Left forelimb (tissue), 1 donor: ENCODE data around the gene PDCD1LG2.
"Not testable (repeated sequence)": the region's sequence is repeated elsewhere in the genome, so short reads cannot be mapped to it uniquely, and the experiment has no call there.

ENCODE experiments used
- DNase-seq: peaks from one replicate; pipeline ENCODE4 v3.0.0-alpha.2; 2018; ENCODE audit warnings: low spot score

Gene PDCD1LG2

GRCh38 chr9:5566054-5566618, 55.8 kb downstream of the PDCD1LG2 start:
- no peak for DNase-seq

DNA sequence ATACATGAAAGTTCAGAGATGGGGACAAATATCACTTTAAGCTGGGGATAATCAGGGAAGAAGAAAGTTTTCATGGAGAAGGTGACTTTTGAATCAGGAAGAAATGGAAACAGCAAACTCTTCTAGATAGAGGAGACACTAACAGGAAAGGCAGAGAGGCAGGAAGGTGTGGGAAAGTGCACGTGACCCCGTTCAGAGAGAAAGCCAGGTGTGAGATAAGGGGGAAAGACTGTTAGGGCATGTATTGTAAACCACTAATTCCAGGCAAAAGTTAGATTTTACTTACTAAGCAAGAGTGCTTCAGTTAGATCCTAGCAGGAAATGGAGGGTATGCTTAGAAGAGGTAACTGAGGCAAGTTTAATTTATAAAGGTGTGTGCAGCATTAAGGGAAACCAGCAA, 58.5 kb downstream of the PDCD1LG2 start:
- no peak for DNase-seq

DNA sequence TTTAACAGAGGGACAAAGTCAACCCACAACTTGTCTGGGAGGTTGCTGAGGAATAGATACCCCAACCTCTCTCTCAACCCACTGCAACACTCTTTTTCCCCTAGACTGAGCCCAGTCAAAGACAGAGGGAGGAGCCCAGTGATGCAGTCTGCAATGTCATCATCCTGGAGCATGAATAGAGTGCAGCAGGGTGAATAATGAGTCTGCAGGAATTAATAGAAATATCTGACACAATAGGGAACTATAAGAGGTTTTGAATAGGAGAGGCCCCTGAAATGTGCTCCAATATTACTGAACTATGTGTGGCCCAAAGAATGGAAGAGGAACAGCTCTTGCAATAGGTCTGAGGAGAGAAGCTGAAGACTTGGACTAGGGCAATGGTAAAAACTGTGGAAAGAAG, 59.1 kb downstream of the PDCD1LG2 start:
- no peak for DNase-seq

DNA sequence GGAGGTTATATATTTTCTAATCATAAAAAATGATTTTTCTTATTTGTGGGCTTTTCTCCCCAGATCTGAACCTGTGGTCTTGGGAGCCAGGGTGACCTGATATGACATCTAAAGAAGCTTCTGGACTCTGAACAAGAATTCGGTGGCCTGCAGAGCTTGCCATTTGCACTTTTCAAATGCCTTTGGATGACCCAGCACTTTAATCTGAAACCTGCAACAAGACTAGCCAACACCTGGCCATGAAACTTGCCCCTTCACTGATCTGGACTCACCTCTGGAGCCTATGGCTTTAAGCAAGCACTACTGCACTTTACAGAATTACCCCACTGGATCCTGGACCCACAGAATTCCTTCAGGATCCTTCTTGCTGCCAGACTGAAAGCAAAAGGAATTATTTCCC, 59.6 kb downstream of the PDCD1LG2 start:
- no peak for DNase-seq

- DNase-seq, result no peak
These were observed 61.4 kb downstream of the PDCD1LG2 start for GRCh38 chr9:5571629-5572232.

- no peak for DNase-seq
These were observed 63.8 kb downstream of the PDCD1LG2 start for GRCh38 chr9:5574097-5574496.

DNA sequence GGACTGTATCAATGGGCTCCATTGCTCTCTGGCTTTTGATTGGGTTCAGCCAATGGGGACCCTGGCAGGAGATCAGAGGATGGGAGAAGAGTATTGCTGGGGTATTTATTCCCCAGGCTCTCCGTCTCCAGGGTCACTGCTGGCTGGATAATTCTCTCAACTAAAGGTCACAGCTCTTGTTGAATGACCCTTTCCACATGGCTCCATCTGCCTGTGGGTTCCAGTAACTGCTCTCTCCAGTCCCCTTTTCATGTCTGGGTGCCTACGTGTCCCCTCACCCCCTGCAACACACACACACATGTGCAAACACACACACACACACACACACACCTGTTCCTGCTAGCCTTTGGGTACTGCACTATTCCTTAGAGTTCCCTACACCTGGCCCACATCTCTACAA, 64.7 kb downstream of the PDCD1LG2 start:
- no peak for DNase-seq

DNA sequence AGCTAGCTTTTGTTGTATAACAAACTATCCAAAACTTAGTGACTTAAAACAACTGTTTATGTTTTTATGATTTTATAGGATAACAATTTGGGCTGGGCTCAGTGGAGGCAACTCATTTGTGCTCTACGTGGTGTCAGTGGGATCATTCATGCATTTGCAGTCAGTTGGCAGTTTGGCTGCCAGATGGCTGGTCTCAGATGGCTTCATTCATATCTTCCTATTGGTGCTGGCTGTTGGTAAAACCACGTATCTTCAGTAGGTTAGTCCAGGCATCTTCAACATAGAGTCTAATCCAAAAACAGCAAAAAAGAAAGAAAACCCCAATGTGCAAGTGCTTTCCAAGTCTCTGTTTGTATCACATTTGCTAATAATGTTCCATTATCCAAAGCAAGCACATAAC, 66.9 kb downstream of the PDCD1LG2 start:
- no peak for DNase-seq

GRCh38 chr9:5578018-5578697, 67.8 kb downstream of the PDCD1LG2 start:
- no peak for DNase-seq

DNA sequence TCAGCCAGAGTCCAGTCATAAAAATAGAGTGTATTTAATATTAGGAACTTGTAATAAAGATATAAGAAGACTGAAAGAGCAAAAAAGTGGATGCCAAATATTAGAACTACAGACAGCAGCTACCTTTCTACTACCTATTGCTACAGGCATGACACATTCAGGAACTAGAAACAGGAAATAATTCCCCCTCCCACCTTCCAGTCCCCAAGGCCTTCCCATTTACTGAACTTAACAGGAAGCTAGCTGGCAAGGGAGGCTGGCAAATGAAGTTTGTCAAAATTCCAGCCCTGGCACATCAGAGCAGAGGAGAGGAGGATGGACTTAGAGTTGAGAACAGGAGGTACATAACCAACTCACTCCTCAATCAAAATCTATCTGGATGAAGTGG, 68.4 kb downstream of the PDCD1LG2 start:
- no peak for DNase-seq

DNA sequence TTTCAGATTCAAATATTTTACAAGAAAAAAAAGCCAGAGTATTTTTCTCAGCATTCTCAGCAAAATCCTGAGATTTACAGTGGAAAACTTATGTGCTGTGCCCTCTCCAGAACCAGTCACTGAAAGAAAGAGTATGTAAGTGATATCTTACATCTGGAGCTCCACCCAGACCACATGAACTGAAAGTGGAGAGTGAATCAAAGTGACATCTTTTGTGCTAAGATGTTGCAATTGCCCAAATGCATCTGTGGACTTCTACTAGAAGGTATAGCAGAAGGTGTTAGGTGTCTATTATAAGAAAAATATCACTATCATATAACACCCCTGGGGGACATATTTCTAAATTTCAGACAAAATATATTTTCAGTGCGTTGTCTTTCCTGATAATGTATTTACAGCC, 69.5 kb downstream of the PDCD1LG2 start:
- no peak for DNase-seq

- no peak for DNase-seq
These were observed 70.3 kb downstream of the PDCD1LG2 start for GRCh38 chr9:5580650-5581049.

DNA sequence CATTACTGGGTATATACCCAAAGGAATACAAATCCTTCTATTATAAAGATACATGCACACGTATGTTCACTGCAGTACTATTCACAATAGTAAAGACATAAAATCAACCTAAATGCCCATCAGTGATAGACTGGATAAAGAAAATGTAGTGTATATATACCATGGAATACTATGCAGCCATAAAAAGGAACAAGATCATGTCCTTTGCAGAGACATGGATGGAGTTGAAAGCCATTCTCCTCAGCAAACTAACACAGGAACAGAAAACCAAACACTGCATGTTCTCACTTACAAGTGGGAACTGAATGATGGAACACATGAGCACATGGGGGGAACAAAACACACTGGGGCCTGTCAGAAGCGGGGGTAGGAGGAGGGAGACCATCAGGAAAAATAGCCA, 71.4 kb downstream of the PDCD1LG2 start:
- DNase-seq, result not testable (repeated sequence)

DNA sequence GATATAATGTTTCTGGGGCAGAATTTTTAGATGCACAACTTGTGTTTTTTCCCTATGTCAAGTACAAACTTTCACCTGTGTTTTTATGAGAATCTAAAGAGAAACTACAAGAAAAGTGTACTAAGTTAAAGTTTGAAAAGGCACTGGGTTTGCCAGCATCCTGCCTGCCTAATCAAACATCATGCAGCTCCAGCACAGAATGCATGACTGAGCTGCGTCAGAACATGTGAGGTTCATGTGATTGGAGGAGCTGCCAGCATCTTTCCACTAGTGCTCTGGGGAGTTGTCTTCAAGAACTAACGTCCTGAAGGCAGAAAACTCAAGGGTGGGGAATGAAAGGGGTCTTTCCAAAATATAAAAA, 72.5 kb downstream of the PDCD1LG2 start:
- DNase-seq, result no peak

GRCh38 chr9:5586391-5586802, 76.1 kb downstream of the PDCD1LG2 start:
- DNase-seq, result no peak

DNA sequence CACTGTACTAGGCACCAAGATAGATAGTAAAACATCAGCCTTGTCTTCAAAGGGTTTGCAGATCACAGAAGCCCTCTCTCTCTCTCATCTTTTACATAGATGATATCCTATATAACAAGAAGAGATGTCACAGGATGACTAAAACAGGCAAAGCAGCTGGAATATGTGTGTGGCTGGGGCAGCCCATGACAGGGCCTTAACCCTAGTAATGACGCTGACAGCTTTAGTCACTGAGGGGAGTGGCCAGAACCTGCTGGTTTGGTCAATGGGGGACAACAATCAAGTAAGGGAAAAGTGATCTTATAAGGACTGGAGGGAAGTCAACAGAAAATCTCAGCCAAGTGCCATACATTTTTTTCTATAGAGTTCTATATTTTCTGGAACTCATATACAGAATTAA, 76.7 kb downstream of the PDCD1LG2 start:
- no peak for DNase-seq

GRCh38 chr9:5592231-5592630, 81.9 kb downstream of the PDCD1LG2 start:
- no peak for DNase-seq

- no peak for DNase-seq
These were observed 82.6 kb downstream of the PDCD1LG2 start for GRCh38 chr9:5592904-5593303.

- DNase-seq, result no peak
These were observed 83.6 kb downstream of the PDCD1LG2 start for GRCh38 chr9:5593904-5594303.

DNA sequence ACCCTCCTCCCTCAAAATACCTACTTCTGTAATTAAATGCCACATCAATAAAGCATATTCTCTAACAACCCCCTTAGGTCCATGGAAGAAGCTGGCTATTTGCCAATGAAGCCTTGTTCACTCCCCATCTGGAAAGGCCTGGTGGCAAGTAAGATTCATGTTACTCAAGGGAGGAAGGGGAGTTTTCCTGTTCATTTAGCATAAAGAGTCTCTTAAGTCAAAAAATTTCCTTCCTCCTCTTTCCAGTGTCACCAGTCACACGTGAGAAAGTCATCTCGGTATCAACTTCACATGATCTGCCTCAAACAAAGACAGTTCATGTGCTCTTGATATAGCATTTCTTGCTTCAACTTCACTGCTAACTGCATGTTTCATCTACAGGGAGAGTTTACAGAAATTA, 85.8 kb downstream of the PDCD1LG2 start:
- no peak for DNase-seq

GRCh38 chr9:5608298-5609225, 98.2 kb downstream of the PDCD1LG2 start:
- DNase-seq, result no peak

DNA sequence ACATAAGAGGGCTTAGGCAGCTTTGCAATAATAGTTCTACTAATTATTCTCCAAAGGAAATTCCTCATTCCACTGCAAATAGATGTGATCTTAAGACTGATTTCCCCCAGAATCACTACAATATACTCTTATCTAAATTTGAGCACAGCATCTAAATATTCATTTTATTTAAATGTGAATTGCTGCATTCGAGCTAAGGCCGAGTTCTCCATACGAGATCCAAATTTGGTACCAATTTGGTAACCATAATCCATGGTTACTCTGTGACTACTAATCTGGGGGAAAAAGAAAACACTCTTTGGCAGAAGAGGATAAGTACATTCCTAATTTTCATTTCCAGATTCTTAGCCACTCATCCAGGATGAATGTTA, 98.9 kb downstream of the PDCD1LG2 start:
- DNase-seq, result no peak

GRCh38 chr9:5610491-5610890, 100.2 kb downstream of the PDCD1LG2 start:
- DNase-seq, result no peak
